Ishikawa (cell line): ENCODE data around the gene SASH1.

Experiments
- CEBPB ChIP-seq: IDR thresholded peaks from 2 replicates; pipeline ENCODE4 v1.6.1; 2012
- CREB1 ChIP-seq: IDR thresholded peaks from 2 replicates; pipeline ENCODE4 v1.6.1; 2012; ENCODE audit warnings: low read depth
- EGR1 ChIP-seq: IDR thresholded peaks from 2 replicates; pipeline ENCODE4 v1.6.1; 2012
- EP300 ChIP-seq: IDR thresholded peaks from 2 replicates; pipeline ENCODE4 v1.6.1; 2012; ENCODE audit warnings: borderline replicate concordance
- FOXM1 ChIP-seq: IDR thresholded peaks from 2 replicates; pipeline ENCODE4 v1.6.1; 2012; ENCODE audit warnings: low read depth, borderline replicate concordance
- MAX ChIP-seq: IDR thresholded peaks from 2 replicates; pipeline ENCODE4 v1.6.1; 2012
- NFIC ChIP-seq: IDR thresholded peaks from 2 replicates; pipeline ENCODE4 v1.6.1; 2012
- RAD21 ChIP-seq: IDR thresholded peaks from 2 replicates; pipeline ENCODE4 v1.6.1; 2012; ENCODE audit warnings: low read depth
- TAF1 ChIP-seq: IDR thresholded peaks from 2 replicates; pipeline ENCODE4 v1.6.1; 2012; ENCODE audit warnings: low read depth, mild to moderate bottlenecking
- TCF12 ChIP-seq: IDR thresholded peaks from 2 replicates; pipeline ENCODE4 v1.6.1; 2012; ENCODE audit warnings: low read depth
- TEAD4 ChIP-seq: IDR thresholded peaks from 2 replicates; pipeline ENCODE4 v1.6.1; 2012
- USF1 ChIP-seq: IDR thresholded peaks from 2 replicates; pipeline ENCODE4 v1.6.1; 2012
- YY1 ChIP-seq: IDR thresholded peaks from 2 replicates; pipeline ENCODE4 v1.6.1; 2012; ENCODE audit warnings: low read depth
- ZBTB7A ChIP-seq: IDR thresholded peaks from 2 replicates; pipeline ENCODE4 v1.6.1; 2012; ENCODE audit warnings: low read depth
- TF ChIP-seq, protein P1 (sequence below): IDR thresholded peaks from 2 replicates; pipeline ENCODE4 v1.6.1; 2012; ENCODE audit warnings: low read depth, mild to moderate bottlenecking

SASH1 gene

DNA sequence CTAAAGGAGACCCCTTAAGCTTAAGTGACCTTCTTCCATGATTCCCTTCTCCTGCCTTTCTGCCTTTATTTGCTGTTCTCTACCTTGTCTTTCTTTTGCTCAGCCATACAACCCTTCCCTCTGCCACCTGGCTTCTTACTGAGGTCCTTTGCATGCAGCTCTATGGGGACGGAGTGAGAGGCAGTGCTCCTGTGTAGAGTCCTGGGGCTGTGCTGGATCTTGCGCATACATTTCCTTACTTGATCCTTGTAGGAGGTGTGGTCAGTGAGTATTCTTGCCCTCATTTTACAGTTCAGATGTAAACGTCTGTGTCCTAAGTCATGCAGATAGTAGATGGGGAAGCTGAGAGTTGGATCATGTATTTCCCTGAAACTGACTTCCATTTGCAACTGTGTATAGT is 5.7 kb downstream of the SASH1 start:
- TF ChIP-seq MAX (no peak), TEAD4 (no peak), EP300 (no peak)

DNA sequence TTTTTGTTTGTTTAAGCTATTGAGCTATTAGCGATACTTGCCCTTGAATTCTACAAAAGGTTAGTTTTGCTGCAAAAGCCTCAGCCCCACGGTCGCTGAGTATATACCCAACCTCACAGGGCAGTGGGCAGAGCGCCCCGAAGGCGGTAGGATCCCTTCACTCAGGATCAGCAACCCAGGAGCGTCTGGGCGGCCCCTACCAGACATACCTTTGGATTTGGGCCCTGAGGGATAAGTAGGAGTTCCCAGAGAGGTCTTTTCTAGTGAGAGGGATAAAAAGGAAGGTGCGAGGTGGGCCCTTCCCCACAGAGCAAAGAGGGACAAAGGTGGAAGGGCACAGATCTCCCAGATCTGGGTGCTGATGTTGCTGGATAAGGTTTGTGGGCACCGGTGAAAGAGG is 6.1 kb downstream of the SASH1 start:
- TF ChIP-seq TEAD4 (no peak), TCF12 (no peak), CREB1 (no peak), YY1 (no peak), FOXM1 (no peak), MAX (no peak), NFIC (no peak), CEBPB (no peak), EGR1 (no peak), TAF1 (no peak), EP300 (no peak), USF1 (no peak), RAD21 (no peak), ZBTB7A (no peak)
- TF ChIP-seq, protein P1, sequence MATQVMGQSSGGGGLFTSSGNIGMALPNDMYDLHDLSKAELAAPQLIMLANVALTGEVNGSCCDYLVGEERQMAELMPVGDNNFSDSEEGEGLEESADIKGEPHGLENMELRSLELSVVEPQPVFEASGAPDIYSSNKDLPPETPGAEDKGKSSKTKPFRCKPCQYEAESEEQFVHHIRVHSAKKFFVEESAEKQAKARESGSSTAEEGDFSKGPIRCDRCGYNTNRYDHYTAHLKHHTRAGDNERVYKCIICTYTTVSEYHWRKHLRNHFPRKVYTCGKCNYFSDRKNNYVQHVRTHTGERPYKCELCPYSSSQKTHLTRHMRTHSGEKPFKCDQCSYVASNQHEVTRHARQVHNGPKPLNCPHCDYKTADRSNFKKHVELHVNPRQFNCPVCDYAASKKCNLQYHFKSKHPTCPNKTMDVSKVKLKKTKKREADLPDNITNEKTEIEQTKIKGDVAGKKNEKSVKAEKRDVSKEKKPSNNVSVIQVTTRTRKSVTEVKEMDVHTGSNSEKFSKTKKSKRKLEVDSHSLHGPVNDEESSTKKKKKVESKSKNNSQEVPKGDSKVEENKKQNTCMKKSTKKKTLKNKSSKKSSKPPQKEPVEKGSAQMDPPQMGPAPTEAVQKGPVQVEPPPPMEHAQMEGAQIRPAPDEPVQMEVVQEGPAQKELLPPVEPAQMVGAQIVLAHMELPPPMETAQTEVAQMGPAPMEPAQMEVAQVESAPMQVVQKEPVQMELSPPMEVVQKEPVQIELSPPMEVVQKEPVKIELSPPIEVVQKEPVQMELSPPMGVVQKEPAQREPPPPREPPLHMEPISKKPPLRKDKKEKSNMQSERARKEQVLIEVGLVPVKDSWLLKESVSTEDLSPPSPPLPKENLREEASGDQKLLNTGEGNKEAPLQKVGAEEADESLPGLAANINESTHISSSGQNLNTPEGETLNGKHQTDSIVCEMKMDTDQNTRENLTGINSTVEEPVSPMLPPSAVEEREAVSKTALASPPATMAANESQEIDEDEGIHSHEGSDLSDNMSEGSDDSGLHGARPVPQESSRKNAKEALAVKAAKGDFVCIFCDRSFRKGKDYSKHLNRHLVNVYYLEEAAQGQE, result no peak

DNA sequence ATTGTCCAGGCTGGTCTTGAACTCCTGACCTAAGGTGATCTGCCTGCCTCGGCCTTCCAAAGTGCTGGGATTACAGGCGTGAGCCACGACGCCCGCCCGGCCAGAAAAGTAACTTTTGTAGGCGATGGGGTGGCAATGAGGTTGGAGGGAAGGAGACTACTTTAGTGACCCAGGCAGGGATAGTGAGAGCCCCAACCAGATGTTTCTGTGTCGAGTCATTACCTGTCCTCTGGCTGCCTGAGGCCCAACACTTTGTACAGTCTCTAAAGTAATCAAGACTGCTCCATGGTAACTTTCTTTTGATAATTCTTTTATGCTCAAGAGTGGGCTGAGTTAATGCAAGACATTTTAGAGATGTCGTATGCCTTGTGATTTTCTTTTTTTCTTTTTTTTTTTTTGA is 6.8 kb downstream of the SASH1 start:
- no peak for TF ChIP-seq TEAD4
- TF ChIP-seq NFIC, result no peak
- TF ChIP-seq CEBPB, result no peak
- TF ChIP-seq EGR1, result no peak
- TF ChIP-seq USF1, result no peak

DNA sequence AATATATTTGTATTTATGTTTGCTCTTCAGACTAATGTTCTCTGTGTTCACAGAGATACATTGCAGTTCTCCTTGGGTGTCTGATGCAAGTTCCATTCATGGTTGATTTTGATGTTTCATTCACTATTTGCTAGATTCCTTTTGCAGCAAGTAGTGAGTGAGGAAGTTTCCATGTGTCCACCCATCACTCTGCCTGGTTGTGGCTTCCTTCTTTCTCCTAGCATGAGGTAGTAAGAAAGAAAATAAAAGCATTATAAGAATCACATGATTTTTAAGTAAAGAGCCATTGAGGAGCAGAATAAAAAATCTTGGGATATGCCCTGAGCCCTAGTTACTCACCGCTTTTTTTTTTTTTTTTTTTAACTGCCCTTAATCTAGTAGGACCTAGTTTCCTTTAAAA is 8.7 kb downstream of the SASH1 start:
- TF ChIP-seq TCF12 (no peak), FOXM1 (no peak), USF1 (no peak), EP300 (no peak), MAX (no peak), TAF1 (no peak), ZBTB7A (no peak), TEAD4 (no peak)
- TF ChIP-seq, protein P1, result no peak

- no peak for TF ChIP-seq TCF12
- no peak for TF ChIP-seq CEBPB
- TF ChIP-seq EP300, result no peak
- TF ChIP-seq, protein P1, result no peak
Measured at GRCh38 chr6:148358196-148358785, 15.7 kb downstream of the SASH1 start.
